ENCODE results near the gene AGAP1.

Gene AGAP1

GRCh38 chr2:236017446-236017845, 523.6 kb downstream of the AGAP1 start:
- H3F3A ChIP-seq (ENCODE audit: control insufficient read depth, insufficient read depth): no peaks in the 10 kb centered on the region
- H3K4me1 ChIP-seq (ENCODE audit: control insufficient read depth, low read length): no peaks in the 10 kb centered on the region
- no peaks in the 10 kb centered on the region for H4K20me1 ChIP-seq (ENCODE audit: control insufficient read depth, insufficient read depth, low read depth, low read length)
- H3K9me2 ChIP-seq (replicated peaks; ENCODE audit: control insufficient read depth, low read length): no peaks in the 10 kb centered on the region
- no peak overlapping the region for H3K27ac ChIP-seq (ENCODE audit: low read depth, low read length)
- TF ChIP-seq CTCF (IDR thresholded peaks at IDR 0.05; ENCODE audit: low read depth, low read length, poor library complexity, severe bottlenecking): no peak
- TF ChIP-seq EZH2phosphoT487 (IDR thresholded peaks at IDR 0.05; ENCODE audit: borderline replicate concordance, low read length): no peak
- no peak overlapping the region for H3K4me2 ChIP-seq (ENCODE audit: low read length)
- no peaks in the 10 kb centered on the region for H3K9me3 ChIP-seq (ENCODE audit: control insufficient read depth, insufficient read depth, low read length)
- H3K79me2 ChIP-seq (ENCODE audit: control insufficient read depth, low read length): no peaks in the 10 kb centered on the region
- H3K36me3 ChIP-seq (ENCODE audit: control insufficient read depth, low read length): no peaks in the 10 kb centered on the region
- no peak overlapping the region for H3K4me3 ChIP-seq (ENCODE audit: low read length)
- H3K27me3 ChIP-seq (ENCODE audit: control insufficient read depth, low read length): no peaks in the 10 kb centered on the region

- TF ChIP-seq EZH2phosphoT487 (IDR thresholded peaks at IDR 0.05; ENCODE audit: borderline replicate concordance, low read length) (no peak), CTCF (IDR thresholded peaks at IDR 0.05; ENCODE audit: low read depth, low read length, poor library complexity, severe bottlenecking) (no peak)
- no peaks in the 10 kb centered on the region for H3K27me3 ChIP-seq (ENCODE audit: control insufficient read depth, low read length)
Observed at GRCh38 chr2:236019434-236019833, 525.6 kb downstream of the AGAP1 start.

GRCh38 chr2:236021499-236022057, 527.7 kb downstream of the AGAP1 start:
- no peaks in the 10 kb centered on the region for H3K4me1 ChIP-seq (ENCODE audit: control insufficient read depth, low read length)
- H3K36me3 ChIP-seq (ENCODE audit: control insufficient read depth, low read length): no peaks in the 10 kb centered on the region
- H3K9me3 ChIP-seq (ENCODE audit: control insufficient read depth, insufficient read depth, low read length): no peaks in the 10 kb centered on the region
- H3K9me2 ChIP-seq (replicated peaks; ENCODE audit: control insufficient read depth, low read length): no peaks in the 10 kb centered on the region
- no peak overlapping the region for H3K4me3 ChIP-seq (ENCODE audit: low read length)
- no peaks in the 10 kb centered on the region for H3F3A ChIP-seq (ENCODE audit: control insufficient read depth, insufficient read depth)
- no peaks in the 10 kb centered on the region for H4K20me1 ChIP-seq (ENCODE audit: control insufficient read depth, insufficient read depth, low read depth, low read length)
- no peak for TF ChIP-seq EZH2phosphoT487 (IDR thresholded peaks at IDR 0.05; ENCODE audit: borderline replicate concordance, low read length)
- TF ChIP-seq CTCF (IDR thresholded peaks at IDR 0.05; ENCODE audit: low read depth, low read length, poor library complexity, severe bottlenecking): no peak
- H3K27me3 ChIP-seq (ENCODE audit: control insufficient read depth, low read length): no peaks in the 10 kb centered on the region
- no peak overlapping the region for H3K27ac ChIP-seq (ENCODE audit: low read depth, low read length)
- H3K79me2 ChIP-seq (ENCODE audit: control insufficient read depth, low read length): no peaks in the 10 kb centered on the region
- no peak overlapping the region for H3K4me2 ChIP-seq (ENCODE audit: low read length)

More at GRCh38 chr2:236019434-236019833, 525.6 kb downstream of the AGAP1 start:
- Histone ChIP-seq H3K4me1 (ENCODE audit: control insufficient read depth, low read length) (no peaks in the 10 kb centered on the region), H3K36me3 (ENCODE audit: control insufficient read depth, low read length) (no peaks in the 10 kb centered on the region), H3K27ac (ENCODE audit: low read depth, low read length) (no peak overlapping the region), H3F3A (ENCODE audit: control insufficient read depth, insufficient read depth) (no peaks in the 10 kb centered on the region), H3K79me2 (ENCODE audit: control insufficient read depth, low read length) (no peaks in the 10 kb centered on the region), H3K4me3 (ENCODE audit: low read length) (no peak overlapping the region), H3K4me2 (ENCODE audit: low read length) (no peak overlapping the region), H3K9me2 (replicated peaks; ENCODE audit: control insufficient read depth, low read length) (no peaks in the 10 kb centered on the region), H3K9me3 (ENCODE audit: control insufficient read depth, insufficient read depth, low read length) (no peaks in the 10 kb centered on the region), H4K20me1 (ENCODE audit: control insufficient read depth, insufficient read depth, low read depth, low read length) (no peaks in the 10 kb centered on the region)

Measured in DOHH2 (cell line).